Activated B cell treated with CpG ODN at 0.5 μM for 24 hours (primary cell): ENCODE measurements around the gene LRRC4B. TPM values are rescaled to one million over a fixed set of nuclear protein-coding genes. Genes with fewer than 3 reads are reported as not detected.
"Not testable (repeated sequence)": the region's sequence is repeated elsewhere in the genome, so short reads cannot be mapped to it uniquely, and the experiment has no call there.

Experiments used
- ATAC-seq: fragments of 200-7000 bp; cut with Tn5 transposase; one replicate; pipeline ENCODE4 v1.10.0; 2021; ENCODE audit warnings: low read depth, mild to moderate bottlenecking, moderate library complexity
- CTCF ChIA-PET: fragments of 350-600 bp; sonication (Branson Sonifier 250); formaldehyde crosslinking; loops from one replicate; lab custom pipeline; 2021; ENCODE audit warnings: antibody characterized with exemption; lab: Charles Lee
- POLR2A ChIA-PET: fragments of 350-600 bp; sonication (Branson Sonifier 250); formaldehyde crosslinking; loops from one replicate; lab custom pipeline; 2021; ENCODE audit warnings: antibody characterized with exemption; lab: Charles Lee
- DNase-seq: peaks from one replicate; pipeline ENCODE4 v3.0.0; 2022
- H3K27ac Mint-ChIP-seq: one replicate; pipeline ENCODE4 v1.8.0; 2020; ENCODE audit warnings: mixed read lengths
- H3K27me3 Mint-ChIP-seq: one replicate; pipeline ENCODE4 v1.8.0; 2021; ENCODE audit warnings: mixed read lengths
- H3K36me3 Mint-ChIP-seq: one replicate; pipeline ENCODE4 v1.8.0; 2021; ENCODE audit warnings: low read depth, mixed read lengths
- H3K4me1 Mint-ChIP-seq: one replicate; pipeline ENCODE4 v1.8.0; 2021; ENCODE audit warnings: mixed read lengths
- H3K4me3 Mint-ChIP-seq: one replicate; pipeline ENCODE4 v1.8.0; 2020; ENCODE audit warnings: mild to moderate bottlenecking, mixed read lengths
- H3K9me3 Mint-ChIP-seq: one replicate; pipeline ENCODE4 v1.8.0; 2020; ENCODE audit warnings: mixed read lengths
- CTCF ChIP-seq: fragments of 200-600 bp; IDR thresholded peaks from one replicate; pipeline ENCODE4 v1.8.0; 2022; ENCODE audit warnings: antibody characterized with exemption, mild to moderate bottlenecking
- intact Hi-C: fragments of 100-400 bp; cut with micrococcal nuclease; formaldehyde crosslinking; loops from one replicate; pipeline ENCODE4 v1.15.1; 2024
- total RNA-seq: library from RNA; stranded (reverse); gene quantifications from 2 replicates; pipeline ENCODE4 v1.2.3, GENCODE V29; 2022

LRRC4B gene
- not detected in 2 replicates for total RNA-seq

DNA sequence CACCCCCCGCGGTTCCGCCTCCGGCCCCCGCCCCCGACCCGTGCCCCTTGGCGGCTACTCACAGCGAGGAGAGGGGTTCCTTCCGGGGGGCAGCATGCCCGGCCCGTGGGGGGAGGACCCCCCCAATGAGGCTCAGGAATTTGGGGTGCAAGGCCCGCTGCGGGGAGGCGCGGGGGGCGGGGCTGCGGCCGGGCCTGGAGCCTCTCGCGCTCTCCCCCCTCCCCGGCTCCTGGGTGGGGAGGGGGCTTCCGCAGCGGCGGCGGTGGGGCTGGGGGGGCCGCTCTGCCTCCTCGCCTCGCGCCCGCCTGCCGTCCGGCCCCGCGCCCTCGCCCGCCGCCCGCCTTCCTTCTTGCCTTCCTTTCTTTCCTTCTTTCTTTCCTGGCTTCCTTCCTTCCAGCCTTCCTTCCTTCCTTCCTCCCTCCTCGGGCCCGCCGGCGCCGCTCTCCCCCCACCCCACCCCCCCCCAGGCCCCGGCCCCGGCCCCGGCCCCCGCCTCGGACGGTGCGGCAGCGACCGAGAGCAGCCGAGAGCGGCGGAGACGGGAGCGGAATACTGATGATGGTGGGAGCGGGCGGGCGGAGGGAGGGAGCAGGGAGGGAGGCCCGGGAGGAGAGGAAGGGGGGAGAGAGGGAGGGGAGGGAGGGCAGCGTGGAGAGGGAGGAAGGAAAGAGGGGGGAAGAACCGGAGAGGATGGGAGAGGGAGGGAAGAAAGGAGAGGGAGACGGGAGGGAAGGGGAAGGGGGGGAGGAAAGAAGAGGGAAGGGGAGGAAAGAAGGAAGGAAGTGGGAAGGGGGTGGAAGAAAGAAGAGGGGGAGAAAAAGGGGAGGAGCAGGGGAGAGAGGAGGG is at the start of gene LRRC4B:
Gene LRRC4B (minus strand): TSS at position 554 of the 846 bp plus-strand sequence. CDS start 19,597 bp downstream, outside the sequence.
- Mint-ChIP-seq H3K4me1 (peaks cover 14% of the 10 kb centered on the region), H3K4me3 (no peak within 1 kb of the TSS), H3K36me3 (no peaks in the 10 kb centered on the region), H3K27ac (no peak within 1 kb of the TSS), H3K9me3 (no peaks in the 10 kb centered on the region), H3K27me3 (peaks cover 41% of the 10 kb centered on the region)
- no peak for ATAC-seq
- ChIA-PET POLR2A (no interaction called here), CTCF (no interaction called here)
- intact Hi-C loops = no loop called here
- no peak for DNase-seq
- TF ChIP-seq CTCF = no peak

GRCh38 chr19:50612504-50613404 is 44.5 kb upstream of the LRRC4B start:
- CTCF ChIA-PET, ATAC-seq, H3K4me3 Mint-ChIP-seq, H3K36me3 Mint-ChIP-seq, H3K4me1 Mint-ChIP-seq, H3K9me3 Mint-ChIP-seq, POLR2A ChIA-PET, DNase-seq, H3K27ac Mint-ChIP-seq, intact Hi-C loops: not testable (repeated sequence)
- H3K27me3 Mint-ChIP-seq = peaks cover 14% of the 10 kb centered on the region

DNA sequence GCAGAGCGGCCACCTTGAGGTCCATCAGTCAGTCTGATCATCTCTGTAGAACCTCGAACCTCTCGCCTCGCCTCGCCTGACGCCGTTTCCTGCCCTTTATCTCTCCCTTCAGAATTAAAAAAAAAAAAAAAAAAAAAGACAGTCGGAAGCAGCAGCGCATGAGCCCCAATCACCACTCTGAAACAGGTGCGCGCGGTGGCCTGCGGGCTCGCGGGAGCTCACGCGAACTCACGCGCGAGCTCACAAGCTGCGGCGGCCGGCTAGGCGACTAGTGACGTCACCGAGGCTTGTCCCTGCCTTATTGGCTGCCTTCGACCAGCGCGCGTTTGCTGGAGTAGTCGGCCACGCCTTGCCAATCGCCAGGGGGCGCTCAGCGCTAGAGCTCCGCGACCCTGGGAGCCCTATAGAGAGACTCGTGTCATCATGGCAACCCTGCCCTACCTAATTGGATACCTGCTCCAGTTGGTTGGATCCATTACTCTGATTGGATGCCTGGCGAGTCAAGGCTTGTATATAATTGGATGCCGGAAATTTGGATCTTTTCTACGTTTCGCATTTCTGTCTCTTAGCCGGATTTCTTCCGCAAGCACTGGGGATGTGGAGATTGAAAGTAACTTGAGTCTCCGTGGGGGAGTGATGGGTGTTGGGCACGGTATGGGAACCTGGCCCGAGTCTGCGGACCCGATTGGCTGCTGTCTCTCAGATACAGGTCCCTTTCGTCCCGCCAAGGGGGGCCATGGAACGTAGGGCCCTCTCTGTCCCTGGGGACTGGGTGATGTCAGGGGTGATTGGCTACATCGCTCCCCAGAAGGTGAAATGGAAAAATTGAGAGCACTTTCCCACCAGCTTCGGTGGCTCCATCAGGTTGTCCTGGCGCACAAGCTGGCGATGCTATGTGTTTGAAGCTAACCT is 39.9 kb upstream of the LRRC4B start:
- H3K9me3 Mint-ChIP-seq = peaks cover 8% of the 10 kb centered on the region
- peaks cover 15% of the 10 kb centered on the region for H3K4me1 Mint-ChIP-seq
- peak; percentile 46 for DNase-seq
- peak; percentile 89 for ATAC-seq
- CTCF ChIA-PET = no interaction called here
- no peak for TF ChIP-seq CTCF
- H3K4me3 Mint-ChIP-seq = peak overlapping the region; percentile 32
- peaks cover 30% of the 10 kb centered on the region for H3K27me3 Mint-ChIP-seq
- POLR2A ChIA-PET = interaction anchor here (0.6 to 0.7 kb wide), 2 partner anchors 96 to 923 kb away, joined by 4 to 9 read pairs; no protein-coding TSS in a partner anchor
- no peak overlapping the region for H3K27ac Mint-ChIP-seq
- intact Hi-C loops = loop anchor here (5.0 kb wide), 1 partner anchor 174 kb away; no protein-coding TSS in a partner anchor
- no peaks in the 10 kb centered on the region for H3K36me3 Mint-ChIP-seq

DNA sequence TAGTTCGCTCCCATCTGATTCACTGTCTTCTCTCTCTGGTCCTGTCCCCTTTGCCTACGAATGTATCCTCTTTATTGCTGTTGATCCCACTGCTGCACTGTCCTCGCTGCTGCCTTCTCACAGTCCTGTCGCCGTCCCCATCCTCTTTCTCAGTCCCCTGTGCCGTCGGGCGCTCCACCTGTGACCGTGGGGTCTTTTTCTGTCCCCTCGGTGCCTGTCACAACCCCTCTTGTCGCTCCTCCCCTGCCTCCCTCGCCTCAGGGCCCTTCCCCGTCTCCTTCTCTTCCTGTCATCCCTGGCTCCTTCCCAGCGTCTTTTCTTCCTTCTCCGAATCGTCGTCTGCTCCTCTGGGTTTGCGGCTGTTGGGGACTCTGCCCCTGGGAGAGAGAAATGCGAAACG is 39.2 kb upstream of the LRRC4B start:
- no peak for ATAC-seq
- Mint-ChIP-seq H3K27me3 (peaks cover 33% of the 10 kb centered on the region), H3K36me3 (no peaks in the 10 kb centered on the region), H3K4me3 (no peak overlapping the region), H3K9me3 (peaks cover 8% of the 10 kb centered on the region), H3K4me1 (peaks cover 15% of the 10 kb centered on the region), H3K27ac (no peak overlapping the region)
- intact Hi-C loops = loop anchor here (5.0 kb wide), 1 partner anchor 175 kb away; no protein-coding TSS in a partner anchor
- no peak for DNase-seq
- TF ChIP-seq CTCF = no peak
- ChIA-PET POLR2A (no interaction called here), CTCF (no interaction called here)

DNA sequence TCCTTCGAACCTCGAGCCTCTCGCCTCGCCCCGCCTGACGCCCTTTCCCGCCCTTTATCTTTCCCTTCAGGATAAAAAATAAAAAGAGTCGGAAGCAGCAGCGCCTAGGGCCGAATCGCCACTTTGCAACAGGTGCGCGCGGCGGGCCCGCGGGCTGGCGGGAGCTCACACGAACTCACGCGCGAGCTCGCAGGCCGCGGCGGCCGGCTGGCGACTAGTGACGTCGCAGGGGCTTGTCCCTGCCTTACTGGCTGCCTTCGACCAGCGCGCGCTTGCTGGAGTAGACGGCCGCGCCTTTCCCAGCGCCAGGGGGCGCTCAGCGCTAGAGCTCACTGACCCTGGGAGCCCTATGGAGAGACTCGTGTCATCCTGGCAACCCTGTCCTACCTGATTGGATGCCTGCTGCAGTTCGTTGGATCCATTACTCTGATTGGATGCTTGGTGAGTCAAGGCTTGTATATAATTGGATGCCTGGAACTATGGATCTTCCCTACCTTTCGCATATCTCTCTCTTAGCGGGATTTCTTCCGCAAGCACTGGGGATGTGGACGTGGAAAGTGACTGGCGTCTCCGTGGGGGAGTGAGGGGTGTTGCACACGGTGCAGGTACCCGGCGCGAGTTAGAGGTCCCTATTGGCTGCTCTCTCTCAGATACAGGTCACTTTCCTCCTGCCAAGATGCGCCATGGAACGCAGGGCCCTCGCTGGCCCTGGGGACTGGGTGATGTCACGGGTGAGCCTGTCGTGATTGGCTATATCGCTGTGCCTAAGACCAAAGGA is 38.0 kb upstream of the LRRC4B start:
- H3K36me3 Mint-ChIP-seq, H3K27ac Mint-ChIP-seq, ATAC-seq, H3K4me3 Mint-ChIP-seq, DNase-seq, POLR2A ChIA-PET, H3K9me3 Mint-ChIP-seq, CTCF ChIA-PET: not testable (repeated sequence)
- Mint-ChIP-seq H3K4me1 (peaks cover 15% of the 10 kb centered on the region), H3K27me3 (peaks cover 43% of the 10 kb centered on the region)
- intact Hi-C loops = loop anchor here (5.0 kb wide), 1 partner anchor 176 kb away; no protein-coding TSS in a partner anchor

- POLR2A ChIA-PET, ATAC-seq, H3K9me3 Mint-ChIP-seq, H3K36me3 Mint-ChIP-seq, H3K4me3 Mint-ChIP-seq, CTCF ChIA-PET, DNase-seq, H3K27ac Mint-ChIP-seq: not testable (repeated sequence)
- Mint-ChIP-seq H3K27me3 (peaks cover 45% of the 10 kb centered on the region), H3K4me1 (peaks cover 15% of the 10 kb centered on the region)
- intact Hi-C loops = loop anchor here (5.0 kb wide), 1 partner anchor 178 kb away; no protein-coding TSS in a partner anchor
Observed at GRCh38 chr19:50604264-50605073, 36.2 kb upstream of the LRRC4B start.
